Right lobe of liver (tissue), 6 donors: ENCODE measurements around the gene NIPAL3. TPM values are rescaled to one million over a fixed set of nuclear protein-coding genes. Genes with fewer than 3 reads are reported as not detected.

Experiments
- ATAC-seq, 4 donors: fragments of 200-7000 bp; cut with Tn5 transposase; one replicate each; pipeline ENCODE4 v1.9.1; 2020; ENCODE audit warnings: mild to moderate bottlenecking in 4 of 4, moderate library complexity in 4 of 4
- DNase-seq, 3 donors: peaks; one replicate each; pipeline ENCODE4 v3.0.0-alpha.2; 2020
- H3K27ac ChIP-seq, 3 donors: fragments of 200-600 bp; one replicate each; pipeline ENCODE4 v1.8.0; 2022
- H3K27me3 ChIP-seq, 2 donors: fragments of 200-600 bp; one replicate each; pipeline ENCODE4 v1.8.0; 2022
- H3K36me3 ChIP-seq, 4 donors: fragments of 200-600 bp; sonication (generic) in 1 of 4; one replicate each; pipeline versions ENCODE4 v1.5.1 to v1.8.0; 2017 to 2022; ENCODE audit warnings: control low read depth in 1 of 4
- H3K4me1 ChIP-seq, 4 donors: fragments of 200-600 bp; sonication (generic) in 1 of 4; one replicate each; pipeline versions ENCODE4 v1.5.1 to v1.8.0; 2017 to 2022; ENCODE audit warnings: control low read depth in 1 of 4
- H3K4me3 ChIP-seq, 3 donors: fragments of 200-600 bp; one replicate each; pipeline ENCODE4 v1.8.0; 2022
- H3K9me3 ChIP-seq, 4 donors: fragments of 200-600 bp; sonication (generic) in 1 of 4; one replicate each; pipeline versions ENCODE4 v1.5.1 to v1.8.0; 2017 to 2022; ENCODE audit warnings: control low read depth in 1 of 4
- CTCF ChIP-seq, 4 donors: fragments of 200-600 bp in 3 of 4; fragments of 450-650 bp in 1 of 4; IDR thresholded peaks; one replicate each; pipeline versions ENCODE4 v1.5.1 to v1.8.0; 2016 to 2022; ENCODE audit warnings: antibody characterized with exemption in 4 of 4, mild to moderate bottlenecking in 2 of 4
- POLR2A ChIP-seq: fragments of 450-650 bp; IDR thresholded peaks from one replicate; pipeline ENCODE4 v1.6.1; 2017; ENCODE audit warnings: antibody characterized with exemption, mild to moderate bottlenecking
- WGBS: methylation state at CpG from one replicate; pipeline ENCODE4 v1.1.6; 2018; ENCODE audit warnings: low coverage, low lambda C conversion rate; ENCODE audit not compliant: insufficient coverage; ENCODE audit errors: missing lambda C conversion rate; 5-methylcytosine and 5-hydroxymethylcytosine counted together
- intact Hi-C, 2 donors: fragments of 100-400 bp; cut with DNase I; formaldehyde crosslinking; loops; one replicate each; pipeline versions ENCODE4 v1.11.2 to v1.14.1; 2022
- total RNA-seq, 6 experiments: library from RNA; depleted of rRNA in 2 of 6; stranded (reverse); fragments of >200 nt in 2 of 6; fragmentation: NEBNext Ultra II Directional in 3 of 6; extraction: Animal tissue kit (Norgen Biotek cat#: 25700) in 3 of 6; gene quantifications; one replicate each; pipeline versions ENCODE4 v1.1.0 to v1.2.4, GENCODE V29; 2016 to 2023
- donor health status: DM: no; HTN: yes; CAD: no.
- donor health status: DM: no; HTN: no; CAD: no.
- donor health status: DM: no; HTN: no; CAD: no.
- donor health status: DM: no; HTN: yes; CAD: no.
- donor health status: DM: no; HTN: yes; CAD: no.

Gene NIPAL3
- total RNA-seq, 6 experiments from 2014 or later: 3.4 to 9.2 (median 6.0) TPM

- TF ChIP-seq POLR2A: no peak
- TF ChIP-seq CTCF (IDR thresholded peaks at IDR 0.05): no peak
- DNase-seq (no peak), ATAC-seq (no peak)
- no peak overlapping the region for H3K4me3 ChIP-seq
- intact Hi-C loops: no loop called here
- WGBS: 88% methylated on average over 2 of the region's 5 CpGs
- H3K9me3 ChIP-seq: no peaks in the 10 kb centered on the region
- H3K36me3 ChIP-seq: peaks cover 0 to 18% (median under 1%) of the 10 kb centered on the region in 4 donors
- no peaks in the 10 kb centered on the region for H3K4me1 ChIP-seq
- H3K27me3 ChIP-seq: no peaks in the 10 kb centered on the region
- H3K27ac ChIP-seq: no peak overlapping the region
These were observed 35.3 kb downstream of the NIPAL3 start for GRCh38 chr1:24450857-24451397.

GRCh38 chr1:24451746-24452145 lies 36.1 kb downstream of the NIPAL3 start:
- Histone ChIP-seq H3K4me1 (no peaks in the 10 kb centered on the region), H3K4me3 (no peak overlapping the region), H3K27ac (no peak overlapping the region), H3K9me3 (no peaks in the 10 kb centered on the region), H3K27me3 (no peaks in the 10 kb centered on the region), H3K36me3 (peaks cover 0 to 18% (median under 1%) of the 10 kb centered on the region in 4 donors)
- ATAC-seq: no peak
- intact Hi-C loops: no loop called here
- no peak for DNase-seq
- TF ChIP-seq POLR2A (no peak), CTCF (IDR thresholded peaks at IDR 0.05) (no peak)
- 65% methylated on average over 3 of the region's 3 CpGs for WGBS

GRCh38 chr1:24452922-24453485 lies 37.4 kb downstream of the NIPAL3 start:
- peaks cover 0 to 18% (median under 1%) of the 10 kb centered on the region in 4 donors for H3K36me3 ChIP-seq

GRCh38 chr1:24454673-24455072 lies 39.1 kb downstream of the NIPAL3 start:
- ATAC-seq (no peak), DNase-seq (no peak)
- Histone ChIP-seq H3K4me3 (no peak overlapping the region), H3K9me3 (no peaks in the 10 kb centered on the region), H3K4me1 (no peaks in the 10 kb centered on the region), H3K27ac (no peak overlapping the region), H3K36me3 (peaks cover 0 to 14% (median under 1%) of the 10 kb centered on the region in 4 donors), H3K27me3 (no peaks in the 10 kb centered on the region)
- intact Hi-C loops: no loop called here
- 86% methylated on average over 4 of the region's 5 CpGs for WGBS
- TF ChIP-seq CTCF (IDR thresholded peaks at IDR 0.05) (no peak), POLR2A (no peak)

More at GRCh38 chr1:24452922-24453485, 37.4 kb downstream of the NIPAL3 start:
- DNase-seq: no peak
- TF ChIP-seq CTCF (IDR thresholded peaks at IDR 0.05): no peak
- no peak for TF ChIP-seq POLR2A
- Histone ChIP-seq H3K27ac (no peak overlapping the region), H3K4me1 (no peaks in the 10 kb centered on the region), H3K9me3 (no peaks in the 10 kb centered on the region), H3K4me3 (no peak overlapping the region), H3K27me3 (no peaks in the 10 kb centered on the region)
- intact Hi-C loops: no loop called here
- 91% methylated on average over 7 of the region's 8 CpGs for WGBS
- ATAC-seq: no peak
